Cardiac muscle cell (in vitro differentiated cells and primary cell): ENCODE measurements around the gene CUL2. TPM values are rescaled to one million over a fixed set of nuclear protein-coding genes. Genes with fewer than 3 reads are reported as not detected.
"Not testable (repeated sequence)": the region's sequence is repeated elsewhere in the genome, so short reads cannot be mapped to it uniquely, and the experiment has no call there.

ENCODE experiments used
- DNase-seq, 2 donors: peaks; one replicate each; pipeline versions ENCODE4 v3.0.0 to v3.0.0-alpha.2; 2010 to 2017; ENCODE audit warnings: low read depth in 1 of 2, low spot score in 1 of 2
- H3K27ac ChIP-seq: fragments of 200-600 bp; sonication (generic); 2 replicates; pipeline ENCODE4 v1.5.1; 2016
- H3K27me3 ChIP-seq: fragments of 200-600 bp; sonication (generic); 2 replicates; pipeline ENCODE4 v1.6.0; 2016; ENCODE audit warnings: control low read depth
- H3K36me3 ChIP-seq: fragments of 200-600 bp; sonication (generic); 2 replicates; pipeline ENCODE4 v1.5.1; 2016; ENCODE audit warnings: control low read depth
- H3K4me1 ChIP-seq: fragments of 200-600 bp; sonication (generic); 2 replicates; pipeline ENCODE4 v1.8.1; 2017; ENCODE audit warnings: low read depth, mild to moderate bottlenecking, mixed run types
- H3K4me3 ChIP-seq: fragments of 200-600 bp; sonication (generic); 2 replicates; pipeline ENCODE4 v1.5.1; 2016; ENCODE audit warnings: mild to moderate bottlenecking
- H3K9me3 ChIP-seq: fragments of 200-600 bp; sonication (generic); 2 replicates; pipeline ENCODE4 v1.5.1; 2017; ENCODE audit warnings: low read depth, mild to moderate bottlenecking, control low read depth
- polyA plus RNA-seq: library from polyadenylated mRNA; unstranded; fragments of >200 nt; fragmentation: Nextera tagmentation; extraction: Ambion mirVana; gene quantifications from 2 replicates; pipeline ENCODE4 v1.2.1, GENCODE V29; 2016
- total RNA-seq: library from RNA; depleted of rRNA; stranded (reverse); fragments of >200 nt; gene quantifications from 2 replicates; pipeline ENCODE4 v1.2.3, GENCODE V29; 2016
- TF ChIP-seq, protein P1 (sequence below): IDR thresholded peaks from 2 replicates; pipeline ENCODE4 v1.5.1; 2012; ENCODE audit warnings: low read depth, mild to moderate bottlenecking, low read length

CUL2 gene
- total and polyA plus RNA-seq, 2 experiments from 2014 or later, result 19.2 to 48.7 TPM

DNA sequence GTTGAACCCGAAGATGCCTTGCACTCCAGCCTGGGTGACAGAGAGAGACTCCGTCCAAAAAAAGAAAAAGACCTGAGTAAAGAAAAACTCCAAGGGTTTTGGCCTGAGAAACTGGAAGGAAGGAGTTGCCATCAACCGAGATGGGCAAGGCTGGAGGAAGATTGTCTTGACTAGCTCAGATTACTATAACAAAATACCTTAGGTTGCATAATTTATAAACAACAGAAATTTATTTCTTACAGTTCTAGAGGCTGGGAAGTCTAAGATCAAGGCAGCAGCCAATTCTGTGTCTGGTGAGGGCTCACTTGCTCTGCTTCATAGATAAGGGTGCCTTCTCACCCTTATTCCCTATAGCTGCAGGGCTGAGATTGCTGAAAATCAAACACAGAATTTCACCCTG is 91.2 kb downstream of the CUL2 start:
- no peak overlapping the region for H3K4me3 ChIP-seq
- DNase-seq, result no peak

DNA sequence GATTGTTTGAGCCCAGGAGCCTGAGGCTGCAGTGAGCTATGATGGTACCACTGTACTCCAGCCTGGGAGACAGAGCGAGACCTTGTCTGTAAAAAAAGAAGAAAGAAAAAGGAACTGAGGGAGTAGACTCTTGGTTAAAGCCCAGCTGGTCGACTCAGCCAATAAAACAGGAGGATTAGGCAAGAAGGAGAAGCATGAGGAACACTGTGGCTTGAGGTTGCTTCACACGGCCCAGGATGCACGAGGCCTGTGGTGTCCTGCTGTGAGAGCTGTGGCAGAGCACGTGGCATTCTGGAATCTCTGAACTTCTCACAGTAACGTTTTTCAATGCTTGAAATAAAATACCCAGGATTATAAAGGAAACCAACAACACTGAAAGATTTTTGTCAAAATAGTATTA is 93.3 kb downstream of the CUL2 start:
- Histone ChIP-seq H3K4me1 (no peaks in the 10 kb centered on the region), H3K27ac (no peak overlapping the region), H3K9me3 (no peaks in the 10 kb centered on the region), H3K27me3 (no peaks in the 10 kb centered on the region), H3K4me3 (no peak overlapping the region), H3K36me3 (no peaks in the 10 kb centered on the region)
- DNase-seq, result peak in 1 of 2 donors; percentile 66
- TF ChIP-seq, protein P1, sequence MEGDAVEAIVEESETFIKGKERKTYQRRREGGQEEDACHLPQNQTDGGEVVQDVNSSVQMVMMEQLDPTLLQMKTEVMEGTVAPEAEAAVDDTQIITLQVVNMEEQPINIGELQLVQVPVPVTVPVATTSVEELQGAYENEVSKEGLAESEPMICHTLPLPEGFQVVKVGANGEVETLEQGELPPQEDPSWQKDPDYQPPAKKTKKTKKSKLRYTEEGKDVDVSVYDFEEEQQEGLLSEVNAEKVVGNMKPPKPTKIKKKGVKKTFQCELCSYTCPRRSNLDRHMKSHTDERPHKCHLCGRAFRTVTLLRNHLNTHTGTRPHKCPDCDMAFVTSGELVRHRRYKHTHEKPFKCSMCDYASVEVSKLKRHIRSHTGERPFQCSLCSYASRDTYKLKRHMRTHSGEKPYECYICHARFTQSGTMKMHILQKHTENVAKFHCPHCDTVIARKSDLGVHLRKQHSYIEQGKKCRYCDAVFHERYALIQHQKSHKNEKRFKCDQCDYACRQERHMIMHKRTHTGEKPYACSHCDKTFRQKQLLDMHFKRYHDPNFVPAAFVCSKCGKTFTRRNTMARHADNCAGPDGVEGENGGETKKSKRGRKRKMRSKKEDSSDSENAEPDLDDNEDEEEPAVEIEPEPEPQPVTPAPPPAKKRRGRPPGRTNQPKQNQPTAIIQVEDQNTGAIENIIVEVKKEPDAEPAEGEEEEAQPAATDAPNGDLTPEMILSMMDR, result no peak

More for the DNA sequence above, 91.2 kb downstream of the CUL2 start:
- TF ChIP-seq, protein P1, result no peak
- Histone ChIP-seq H3K9me3 (no peaks in the 10 kb centered on the region), H3K36me3 (no peaks in the 10 kb centered on the region), H3K27me3 (no peaks in the 10 kb centered on the region), H3K4me1 (no peaks in the 10 kb centered on the region), H3K27ac (no peak overlapping the region)

DNA sequence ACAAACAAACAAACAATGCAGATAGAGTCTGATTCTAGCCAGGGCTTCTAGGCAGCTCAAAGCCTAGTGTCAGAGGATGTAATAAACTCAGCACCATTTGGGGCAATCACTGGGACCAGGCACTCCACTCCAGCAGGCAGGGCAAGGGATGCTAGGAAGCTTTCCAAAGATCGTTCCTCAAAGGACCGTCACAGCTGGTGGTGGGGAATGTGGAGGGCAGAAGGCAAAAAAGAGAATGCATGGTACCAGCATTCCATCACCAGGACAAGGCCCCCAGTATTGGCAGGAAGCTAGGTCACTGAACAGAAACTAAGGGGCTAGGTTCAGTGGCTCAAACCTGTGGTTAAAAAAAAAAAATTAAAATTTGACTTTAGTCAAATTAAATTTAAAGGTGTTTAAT is 94.2 kb downstream of the CUL2 start:
- DNase-seq, result no peak
- Histone ChIP-seq H3K27ac (no peak overlapping the region), H3K4me3 (no peak overlapping the region), H3K36me3 (no peaks in the 10 kb centered on the region), H3K9me3 (no peaks in the 10 kb centered on the region), H3K4me1 (no peaks in the 10 kb centered on the region), H3K27me3 (no peaks in the 10 kb centered on the region)
- TF ChIP-seq, protein P1, result no peak

DNA sequence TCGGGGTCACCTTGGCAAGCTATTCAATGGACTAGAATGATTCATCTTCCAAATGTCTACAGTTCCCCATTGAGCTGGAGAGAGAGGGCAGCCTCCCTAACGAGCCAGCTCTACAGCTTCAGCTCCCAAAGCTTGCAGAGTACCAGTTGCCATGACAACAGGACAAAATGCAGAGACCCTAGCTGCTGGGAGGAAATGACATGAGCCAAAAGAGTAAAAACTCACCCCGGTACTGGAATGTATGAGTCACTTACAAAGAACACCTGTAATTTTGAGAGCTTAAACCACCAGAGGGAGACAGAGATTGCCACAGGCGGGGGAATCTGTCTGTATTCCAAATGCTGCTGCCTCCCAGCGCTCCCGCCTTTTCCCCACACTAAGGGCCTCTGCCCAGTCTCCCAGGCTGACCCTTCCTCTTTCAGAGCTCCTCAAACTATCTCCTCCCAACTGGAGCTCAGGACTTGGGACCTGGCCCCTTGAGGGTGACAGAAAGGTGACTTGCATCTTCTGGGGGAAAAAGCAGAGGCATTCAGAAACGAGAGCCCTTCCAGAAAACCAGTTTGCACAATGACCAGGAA is 95.5 kb downstream of the CUL2 start:
- Histone ChIP-seq H3K36me3 (no peaks in the 10 kb centered on the region), H3K4me1 (no peaks in the 10 kb centered on the region), H3K27ac (no peak overlapping the region), H3K4me3 (no peak overlapping the region), H3K9me3 (no peaks in the 10 kb centered on the region), H3K27me3 (no peaks in the 10 kb centered on the region)
- TF ChIP-seq, protein P1, result peak; percentile 82
- DNase-seq, result peak; percentile 85 to 87

DNA sequence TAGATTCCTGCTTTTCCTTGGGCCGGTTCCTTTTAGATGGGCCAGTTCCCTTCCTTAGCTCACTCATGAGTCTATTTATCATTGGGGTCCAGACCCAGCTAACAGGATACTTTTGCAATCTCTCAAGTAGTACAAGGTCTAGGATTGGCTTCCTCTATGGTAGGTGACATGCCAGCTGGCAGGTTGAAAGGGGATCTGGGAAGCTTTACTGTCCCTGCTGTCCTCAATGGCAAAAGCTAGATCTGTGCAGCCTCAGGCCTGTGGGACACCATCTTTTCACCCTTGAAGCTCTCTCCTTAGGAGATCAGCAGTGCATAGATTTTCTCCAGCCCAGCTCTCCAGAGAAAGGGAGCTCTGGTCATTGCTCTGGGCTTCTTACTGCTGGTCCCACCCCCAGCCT is 96.4 kb downstream of the CUL2 start:
- Histone ChIP-seq H3K36me3 (no peaks in the 10 kb centered on the region), H3K9me3 (no peaks in the 10 kb centered on the region), H3K27me3 (no peaks in the 10 kb centered on the region), H3K27ac (no peak overlapping the region), H3K4me3 (no peak overlapping the region), H3K4me1 (no peaks in the 10 kb centered on the region)
- TF ChIP-seq, protein P1, result no peak
- DNase-seq, result no peak

DNA sequence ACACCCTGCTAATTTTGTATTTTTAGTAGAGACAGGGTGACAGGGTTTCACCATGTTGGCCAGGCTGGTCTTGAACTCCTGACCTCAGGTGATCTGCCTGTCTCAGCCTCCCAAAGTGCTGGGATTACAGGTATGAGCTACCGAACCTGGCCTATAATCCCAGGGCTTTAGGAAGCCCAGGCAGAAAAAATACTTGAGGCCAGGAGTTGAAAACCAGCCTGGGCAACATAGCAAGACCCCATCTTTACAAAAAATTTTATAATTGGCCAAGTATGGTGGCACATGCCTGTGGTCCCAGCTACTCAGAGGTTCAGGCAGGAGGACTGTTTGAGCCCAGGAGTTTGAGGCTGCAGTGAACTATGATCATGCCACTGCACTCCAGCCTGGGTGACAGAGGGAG is 99.0 kb downstream of the CUL2 start:
- not testable (repeated sequence) for H3K36me3 ChIP-seq, H3K27ac ChIP-seq, H3K4me1 ChIP-seq, H3K4me3 ChIP-seq, DNase-seq, H3K27me3 ChIP-seq, H3K9me3 ChIP-seq
